HG03442 (cell line): Measurements from ENCODE around the gene TMIGD3.

Experiments used
- ATAC-seq: cut with Tn5 transposase; IDR thresholded peaks from one replicate; pipeline ENCODE4 v1.9.1; 2021; ENCODE audit warnings: mild to moderate bottlenecking, moderate library complexity; ENCODE audit not compliant: unreplicated experiment

The TMIGD3 gene

GRCh38 chr1:111509997-111510375 is 6.6 kb upstream of the TMIGD3 start:
- ATAC-seq: no peak

GRCh38 chr1:111507411-111508201 is 4.2 kb upstream of the TMIGD3 start:
- ATAC-seq: peak; percentile 38

GRCh38 chr1:111506561-111506960 is 3.1 kb upstream of the TMIGD3 start:
- no peak for ATAC-seq

- ATAC-seq: peak; percentile 51
Measured at GRCh38 chr1:111505641-111506119, 2.2 kb upstream of the TMIGD3 start.

GRCh38 chr1:111504097-111504496 is 664 bp upstream of the TMIGD3 start:
- ATAC-seq: no peak

- ATAC-seq: no peak
Measured at GRCh38 chr1:111501645-111502044, 1.8 kb downstream of the TMIGD3 start.

- no peak for ATAC-seq
Measured at GRCh38 chr1:111499026-111499785, 4.2 kb downstream of the TMIGD3 start.

GRCh38 chr1:111497592-111497991 is 5.8 kb downstream of the TMIGD3 start:
- no peak for ATAC-seq

GRCh38 chr1:111496398-111496797 is 7.0 kb downstream of the TMIGD3 start:
- no peak for ATAC-seq

GRCh38 chr1:111491070-111491469 is 12.4 kb downstream of the TMIGD3 start:
- ATAC-seq: no peak

- no peak for ATAC-seq
Measured at GRCh38 chr1:111490220-111490619, 13.2 kb downstream of the TMIGD3 start.

GRCh38 chr1:111489604-111490003 is 13.8 kb downstream of the TMIGD3 start:
- no peak for ATAC-seq

GRCh38 chr1:111488669-111489068 is 14.8 kb downstream of the TMIGD3 start:
- ATAC-seq: no peak

GRCh38 chr1:111487133-111487532 is 16.3 kb downstream of the TMIGD3 start:
- no peak for ATAC-seq

GRCh38 chr1:111486431-111486830 is 17.0 kb downstream of the TMIGD3 start:
- ATAC-seq: no peak

- ATAC-seq: no peak
Measured at GRCh38 chr1:111484391-111485026, 18.9 kb downstream of the TMIGD3 start.

- no peak for ATAC-seq
Measured at GRCh38 chr1:111483876-111484275, 19.6 kb downstream of the TMIGD3 start.

- ATAC-seq: no peak
Measured at GRCh38 chr1:111483166-111483565, 20.3 kb downstream of the TMIGD3 start.

- no peak for ATAC-seq
Measured at GRCh38 chr1:111481387-111482221, 21.8 kb downstream of the TMIGD3 start.

- ATAC-seq: no peak
Measured at GRCh38 chr1:111480674-111481073, 22.8 kb downstream of the TMIGD3 start.
